Heart left ventricle (tissue), 13 donors: Measurements from ENCODE around the gene SLC25A28.

Source experiments
- POLR2A ChIP-seq, 2 donors: fragments of 450-650 bp; IDR thresholded peaks; one replicate each; pipeline ENCODE4 v1.6.1; 2017; ENCODE audit warnings: antibody characterized with exemption in 2 of 2, mild to moderate bottlenecking in 2 of 2, moderate library complexity in 2 of 2
- TF ChIP-seq, protein P1 (sequence below), 12 donors: fragments of 200-600 bp; sonication (generic) in 4 of 12; IDR thresholded peaks; one replicate each; pipeline versions ENCODE4 v1.5.0 to v1.8.0; 2018 to 2022; ENCODE audit warnings: antibody characterized with exemption in 12 of 12, mild to moderate bottlenecking in 5 of 12
- donor health status: ischemic (EF 13 %, LVEDD 7.1; RV severe dilation, severe dysfunction).
- donor health status: DM: no; HTN: yes; CAD: no.
- donor health status: DM: no; HTN: no; CAD: no.
- donor health status: ischemic (EF 25% LVEDD 6.9; RV normal size, moderate dysfunction).
- donor health status: ischemic (EF 25% LVEDD 5.7; RV mildly dilated, moderate dysfunction).
- donor health status: ischemic (EF 35%, LVEDD 5.7; RV mildly dilated, moderate dysfunction).
- donor health status: nonischemic (EF 11% LVEDD 7.7; RV severe dilation, severe dysfunction).
- donor health status: DM: yes; HTN: yes; CAD: no.
- donor health status: PGD.
- donor health status: ischemic (EF 29% LVEDD 5.4; RV normal size, mild dysfunction).
- donor health status: nonischemic (EF 23%, LVEDD 6.1; RV moderate dilation, normal function).

DNA sequence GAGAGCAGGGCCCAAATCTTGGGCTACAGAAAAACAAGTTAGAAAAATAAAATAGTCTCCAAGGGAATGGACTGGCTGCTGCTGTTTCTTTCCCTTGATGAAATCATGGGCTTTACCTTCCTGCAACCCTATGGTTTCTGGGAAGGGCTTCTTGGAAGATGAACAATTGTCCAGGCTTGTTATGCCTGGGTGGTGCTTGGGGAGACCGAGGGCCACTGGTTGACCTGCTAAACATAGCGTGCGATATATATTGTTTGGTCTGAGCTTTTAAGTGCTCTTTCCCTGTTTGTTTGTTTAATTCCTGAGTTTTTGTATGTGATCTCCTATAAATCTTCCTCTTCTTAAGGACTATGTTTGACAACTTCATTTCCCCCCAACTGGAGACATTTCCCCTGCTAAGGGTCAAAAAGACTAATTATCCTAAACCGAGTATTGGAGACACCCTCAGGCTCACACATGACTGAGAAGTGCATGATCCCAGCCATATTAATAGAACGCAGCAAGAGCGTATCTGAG is 37.9 kb downstream of the SLC25A28 start:
- TF ChIP-seq, protein P1, sequence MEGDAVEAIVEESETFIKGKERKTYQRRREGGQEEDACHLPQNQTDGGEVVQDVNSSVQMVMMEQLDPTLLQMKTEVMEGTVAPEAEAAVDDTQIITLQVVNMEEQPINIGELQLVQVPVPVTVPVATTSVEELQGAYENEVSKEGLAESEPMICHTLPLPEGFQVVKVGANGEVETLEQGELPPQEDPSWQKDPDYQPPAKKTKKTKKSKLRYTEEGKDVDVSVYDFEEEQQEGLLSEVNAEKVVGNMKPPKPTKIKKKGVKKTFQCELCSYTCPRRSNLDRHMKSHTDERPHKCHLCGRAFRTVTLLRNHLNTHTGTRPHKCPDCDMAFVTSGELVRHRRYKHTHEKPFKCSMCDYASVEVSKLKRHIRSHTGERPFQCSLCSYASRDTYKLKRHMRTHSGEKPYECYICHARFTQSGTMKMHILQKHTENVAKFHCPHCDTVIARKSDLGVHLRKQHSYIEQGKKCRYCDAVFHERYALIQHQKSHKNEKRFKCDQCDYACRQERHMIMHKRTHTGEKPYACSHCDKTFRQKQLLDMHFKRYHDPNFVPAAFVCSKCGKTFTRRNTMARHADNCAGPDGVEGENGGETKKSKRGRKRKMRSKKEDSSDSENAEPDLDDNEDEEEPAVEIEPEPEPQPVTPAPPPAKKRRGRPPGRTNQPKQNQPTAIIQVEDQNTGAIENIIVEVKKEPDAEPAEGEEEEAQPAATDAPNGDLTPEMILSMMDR (IDR thresholded peaks at IDR 0.05), result no peak
- no peak for TF ChIP-seq POLR2A (IDR thresholded peaks at IDR 0.05)
